ENCODE results near the gene GPC6.

GPC6 gene

GRCh38 chr13:93620181-93620765, 393.7 kb downstream of the GPC6 start:
- ChIA-PET CTCF (interaction anchor here (0.6 kb wide), 1 partner anchor 80 kb away, joined by 3 read pairs; no protein-coding TSS in a partner anchor), POLR2A (no interaction called here)
- DNase-seq (ENCODE audit: extremely low spot score), result no peak
- TF ChIP-seq ARNT (IDR thresholded peaks at IDR 0.05) (no peak), LEF1 (IDR thresholded peaks at IDR 0.05; ENCODE audit: borderline replicate concordance) (no peak), ZNF384 (IDR thresholded peaks at IDR 0.05) (no peak), FOXA1 (IDR thresholded peaks at IDR 0.05) (no peak), SP1 (IDR thresholded peaks at IDR 0.05) (no peak), L3MBTL2 (conservative IDR thresholded peaks at IDR 0.05) (no peak), SUZ12 (IDR thresholded peaks at IDR 0.05) (no peak), FOXK2 (IDR thresholded peaks at IDR 0.05) (no peak), BHLHE40 (IDR thresholded peaks at IDR 0.05; ENCODE audit: borderline replicate concordance) (no peak), TARDBP (IDR thresholded peaks at IDR 0.05) (no peak), PKNOX1 (IDR thresholded peaks at IDR 0.05) (no peak), FOXM1 (IDR thresholded peaks at IDR 0.05; ENCODE audit: borderline replicate concordance) (no peak), NFRKB (IDR thresholded peaks at IDR 0.05) (no peak)

- no peak for DNase-seq (ENCODE audit: extremely low spot score)
- CTCF ChIA-PET, result no interaction called here
- TF ChIP-seq ARNT (IDR thresholded peaks at IDR 0.05), result no peak
- POLR2A ChIA-PET, result no interaction called here
Observed at GRCh38 chr13:93621051-93621450, 394.4 kb downstream of the GPC6 start.

- ChIA-PET CTCF (no interaction called here), POLR2A (no interaction called here)
- no peak for DNase-seq (ENCODE audit: extremely low spot score)
- TF ChIP-seq L3MBTL2 (conservative IDR thresholded peaks at IDR 0.05) (no peak), ELF4 (IDR thresholded peaks at IDR 0.05) (no peak), TARDBP (IDR thresholded peaks at IDR 0.05) (no peak), HDGF (IDR thresholded peaks at IDR 0.05; ENCODE audit: borderline replicate concordance) (no peak), FOXA1 (IDR thresholded peaks at IDR 0.05) (no peak), SP1 (IDR thresholded peaks at IDR 0.05) (no peak), FOXM1 (IDR thresholded peaks at IDR 0.05; ENCODE audit: borderline replicate concordance) (no peak), PKNOX1 (IDR thresholded peaks at IDR 0.05) (no peak), NFRKB (IDR thresholded peaks at IDR 0.05) (no peak), SUZ12 (IDR thresholded peaks at IDR 0.05) (no peak), FOXK2 (IDR thresholded peaks at IDR 0.05) (no peak), ZNF384 (IDR thresholded peaks at IDR 0.05) (no peak), CTBP1 (IDR thresholded peaks at IDR 0.05; ENCODE audit: borderline replicate concordance) (no peak)
Observed at GRCh38 chr13:93621966-93622365, 395.4 kb downstream of the GPC6 start.

GRCh38 chr13:93624311-93624777, 397.7 kb downstream of the GPC6 start:
- ChIA-PET POLR2A (no interaction called here), CTCF (interaction anchor here (0.6 kb wide), 1 partner anchor 179 kb away, joined by 3 read pairs; no protein-coding TSS in a partner anchor)
- no peak for DNase-seq (ENCODE audit: extremely low spot score)
- no peak for TF ChIP-seq ELF4 (IDR thresholded peaks at IDR 0.05)
- TF ChIP-seq TARDBP (IDR thresholded peaks at IDR 0.05), result no peak
- peak; percentile 30; the same call in 1 of the 2 replicates for TF ChIP-seq PKNOX1 (IDR thresholded peaks at IDR 0.05)
- TF ChIP-seq FOXK2 (IDR thresholded peaks at IDR 0.05), result no peak
- TF ChIP-seq NFRKB (IDR thresholded peaks at IDR 0.05), result no peak

GRCh38 chr13:93625536-93625935, 398.9 kb downstream of the GPC6 start:
- no peak for DNase-seq (ENCODE audit: extremely low spot score)
- CTCF ChIA-PET, result interaction anchor here (0.7 kb wide), 1 partner anchor 531 kb away, joined by 3 read pairs; no protein-coding TSS in a partner anchor
- POLR2A ChIA-PET, result no interaction called here
- TF ChIP-seq TARDBP (IDR thresholded peaks at IDR 0.05) (no peak), L3MBTL2 (conservative IDR thresholded peaks at IDR 0.05) (no peak), FOXM1 (IDR thresholded peaks at IDR 0.05; ENCODE audit: borderline replicate concordance) (no peak), LEF1 (IDR thresholded peaks at IDR 0.05; ENCODE audit: borderline replicate concordance) (no peak), ZNF384 (IDR thresholded peaks at IDR 0.05) (no peak), SUZ12 (IDR thresholded peaks at IDR 0.05) (no peak), PKNOX1 (IDR thresholded peaks at IDR 0.05) (no peak), ELF4 (IDR thresholded peaks at IDR 0.05) (no peak), ARNT (IDR thresholded peaks at IDR 0.05) (no peak), FOXK2 (IDR thresholded peaks at IDR 0.05) (no peak), CTBP1 (IDR thresholded peaks at IDR 0.05; ENCODE audit: borderline replicate concordance) (no peak), SP1 (IDR thresholded peaks at IDR 0.05) (no peak)

GRCh38 chr13:93628136-93628797, 401.7 kb downstream of the GPC6 start:
- ChIA-PET CTCF (interaction anchor here (1.2 kb wide), 1 partner anchor 734 kb away, joined by 3 read pairs; no protein-coding TSS in a partner anchor), POLR2A (no interaction called here)
- TF ChIP-seq ZNF384 (IDR thresholded peaks at IDR 0.05) (no peak), NFRKB (IDR thresholded peaks at IDR 0.05) (no peak), FOXA1 (IDR thresholded peaks at IDR 0.05) (no peak), FOXM1 (IDR thresholded peaks at IDR 0.05; ENCODE audit: borderline replicate concordance) (no peak), L3MBTL2 (conservative IDR thresholded peaks at IDR 0.05) (no peak), PKNOX1 (IDR thresholded peaks at IDR 0.05) (no peak), SP1 (IDR thresholded peaks at IDR 0.05) (no peak), ARNT (IDR thresholded peaks at IDR 0.05) (no peak), BHLHE40 (IDR thresholded peaks at IDR 0.05; ENCODE audit: borderline replicate concordance) (no peak), SUZ12 (IDR thresholded peaks at IDR 0.05) (no peak), HDGF (IDR thresholded peaks at IDR 0.05; ENCODE audit: borderline replicate concordance) (no peak), CTBP1 (IDR thresholded peaks at IDR 0.05; ENCODE audit: borderline replicate concordance) (no peak), ELF4 (IDR thresholded peaks at IDR 0.05) (no peak), LEF1 (IDR thresholded peaks at IDR 0.05; ENCODE audit: borderline replicate concordance) (no peak), FOXK2 (IDR thresholded peaks at IDR 0.05) (no peak), TARDBP (IDR thresholded peaks at IDR 0.05) (no peak)
- no peak for DNase-seq (ENCODE audit: extremely low spot score)
